Natural killer cell (primary cell): ENCODE measurements around the gene PDE4D. TPM values are rescaled to one million over a fixed set of nuclear protein-coding genes. Genes with fewer than 3 reads are reported as not detected.

ENCODE experiments used
- ATAC-seq, 3 donors: fragments of 150-1000 bp in 2 of 3; fragments of 200-7000 bp in 1 of 3; cut with Tn5 transposase; 1 replicate in 1 of 3; 2 replicates in 2 of 3; pipeline ENCODE4 v1.10.0; 2021; ENCODE audit warnings: mild to moderate bottlenecking in 2 of 3, moderate library complexity in 2 of 3
- DNase-seq, 2 donors: peaks; one replicate each; pipeline versions ENCODE4 v3.0.0 to v3.0.0-alpha.2; 2013 to 2021; ENCODE audit warnings: mixed read lengths in 1 of 2
- H3K27ac ChIP-seq: one replicate; pipeline ENCODE4 v1.5.1; 2013; ENCODE audit warnings: mild to moderate bottlenecking, low read length
- H3K27me3 ChIP-seq: one replicate; pipeline ENCODE4 v1.6.1; 2013; ENCODE audit warnings: low read length; ENCODE audit not compliant: control insufficient read depth, insufficient read depth
- H3K36me3 ChIP-seq: one replicate; pipeline ENCODE4 v1.6.1; 2013; ENCODE audit warnings: low read length; ENCODE audit not compliant: control insufficient read depth, insufficient read depth
- H3K4me1 ChIP-seq: one replicate; pipeline ENCODE4 v1.6.1; 2013; ENCODE audit warnings: low read length; ENCODE audit not compliant: control insufficient read depth, insufficient read depth
- H3K4me3 ChIP-seq: one replicate; pipeline ENCODE4 v1.5.1; 2013; ENCODE audit warnings: low read length
- H3K9me3 ChIP-seq: one replicate; pipeline ENCODE4 v1.6.1; 2013; ENCODE audit warnings: low read length; ENCODE audit not compliant: control insufficient read depth, insufficient read depth
- H3K27ac Mint-ChIP-seq, 2 donors: one replicate each; pipeline ENCODE4 v1.8.0; 2022; ENCODE audit warnings: mild to moderate bottlenecking in 2 of 2, mixed read lengths in 2 of 2, moderate library complexity in 1 of 2
- H3K27me3 Mint-ChIP-seq, 2 donors: one replicate each; pipeline ENCODE4 v1.8.0; 2022; ENCODE audit warnings: low read depth in 2 of 2, mixed read lengths in 2 of 2
- H3K36me3 Mint-ChIP-seq: one replicate; pipeline ENCODE4 v1.8.0; 2022; ENCODE audit warnings: mixed read lengths
- H3K4me1 Mint-ChIP-seq, 2 donors: one replicate each; pipeline ENCODE4 v1.8.0; 2022; ENCODE audit warnings: mixed read lengths in 2 of 2
- H3K4me3 Mint-ChIP-seq: one replicate; pipeline ENCODE4 v1.8.0; 2022; ENCODE audit warnings: mild to moderate bottlenecking, moderate library complexity, mixed read lengths
- H3K9me3 Mint-ChIP-seq, 2 donors: one replicate each; pipeline ENCODE4 v1.8.0; 2022; ENCODE audit warnings: mixed read lengths in 2 of 2
- CTCF ChIP-seq: fragments of 200-600 bp; IDR thresholded peaks from one replicate; pipeline ENCODE4 v1.8.0; 2022; ENCODE audit warnings: antibody characterized with exemption
- WGBS: methylation state at CpG from one replicate; pipeline ENCODE4 v1.1.7; 2013; ENCODE audit warnings: missing lambda C conversion rate; ENCODE audit not compliant: insufficient coverage; 5-methylcytosine and 5-hydroxymethylcytosine counted together
- intact Hi-C: fragments of 100-400 bp; cut with micrococcal nuclease; formaldehyde crosslinking; loops from one replicate; pipeline ENCODE4 v1.14.2; 2022
- total RNA-seq, 4 donors: library from RNA; stranded (reverse); fragments of 120-200 nt in 1 of 4; gene quantifications; one replicate each; pipeline versions ENCODE4 v1.2.3 to v1.2.4, GENCODE V29; 2013 to 2022

PDE4D gene
- total RNA-seq, 3 donors from 2014 or later (not counting 1 experiment from before 2014, with no cell fraction given), result 109 to 170 (median 116) TPM

GRCh38 chr5:59008816-59009473, 884.6 kb downstream of the PDE4D start:
- intact Hi-C loops, result loop anchor here (5.0 kb wide), 1 partner anchor 122 kb away; no protein-coding TSS in a partner anchor
- no peaks in the 10 kb centered on the region for H3K9me3 ChIP-seq
- DNase-seq, result no peak
- no peaks in the 10 kb centered on the region for H3K4me1 ChIP-seq
- H3K4me3 ChIP-seq, result no peak overlapping the region
- peak in 1 of 3 donors; percentile 45 for ATAC-seq
- peak overlapping the region; percentile 57 to 78 for H3K27ac Mint-ChIP-seq
- no peak overlapping the region for H3K27ac ChIP-seq
- no peaks in the 10 kb centered on the region for H3K27me3 Mint-ChIP-seq
- H3K4me1 Mint-ChIP-seq, result peaks cover 57 to 75% of the 10 kb centered on the region in 2 donors
- H3K4me3 Mint-ChIP-seq, result peak overlapping the region; percentile 5
- no peaks in the 10 kb centered on the region for H3K27me3 ChIP-seq
- peaks cover 2 to 5% of the 10 kb centered on the region in 2 donors for H3K9me3 Mint-ChIP-seq
- H3K36me3 ChIP-seq, result no peaks in the 10 kb centered on the region
- no peaks in the 10 kb centered on the region for H3K36me3 Mint-ChIP-seq
- TF ChIP-seq CTCF, result no peak

DNA sequence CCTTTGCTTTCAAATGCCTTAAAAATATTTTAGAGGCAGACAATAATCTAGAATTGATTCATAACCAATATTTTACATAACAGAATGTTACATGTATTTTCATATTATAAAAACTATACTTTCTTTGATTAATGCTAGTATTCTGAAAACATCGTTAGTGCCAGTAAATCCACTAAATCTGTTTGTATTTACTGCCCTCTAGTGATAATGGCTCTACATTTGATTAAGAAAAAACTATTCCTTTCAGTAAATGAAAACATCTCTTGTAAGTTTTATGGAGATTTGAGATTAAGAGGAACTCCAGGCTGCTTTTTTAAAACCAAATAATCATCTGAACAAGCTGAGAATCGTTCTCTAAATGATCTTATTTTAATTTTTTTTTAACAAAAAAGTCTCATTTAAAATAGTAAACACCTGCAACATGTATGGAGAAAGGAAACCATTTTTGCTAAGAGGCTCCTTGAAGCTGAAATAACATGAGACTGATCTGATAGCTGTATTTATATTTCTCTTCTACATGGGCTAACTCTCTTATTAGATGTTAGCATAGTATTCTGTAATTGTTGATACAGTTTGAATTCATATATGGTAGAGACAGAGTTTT, 886.0 kb downstream of the PDE4D start:
- Mint-ChIP-seq H3K27ac (peak overlapping the region; percentile 39 to 78), H3K4me1 (peaks cover 56 to 73% of the 10 kb centered on the region in 2 donors), H3K4me3 (no peak overlapping the region), H3K36me3 (no peaks in the 10 kb centered on the region), H3K27me3 (no peaks in the 10 kb centered on the region), H3K9me3 (peaks cover 2 to 3% of the 10 kb centered on the region in 2 donors)
- ATAC-seq (peak in 2 of 3 donors; percentile 18 to 41), DNase-seq (peak in 1 of 2 donors; percentile 36)
- intact Hi-C loops, result loop anchor here (5.0 kb wide), 1 partner anchor 120 kb away; no protein-coding TSS in a partner anchor
- no peak overlapping the region for H3K4me3 ChIP-seq
- H3K36me3 ChIP-seq, result no peaks in the 10 kb centered on the region
- no CpG with 5 or more reads among the region's 2 CpGs for WGBS
- H3K27me3 ChIP-seq, result no peaks in the 10 kb centered on the region
- H3K4me1 ChIP-seq, result no peaks in the 10 kb centered on the region
- H3K9me3 ChIP-seq, result no peaks in the 10 kb centered on the region
- no peak overlapping the region for H3K27ac ChIP-seq
- TF ChIP-seq CTCF, result peak; percentile 38

DNA sequence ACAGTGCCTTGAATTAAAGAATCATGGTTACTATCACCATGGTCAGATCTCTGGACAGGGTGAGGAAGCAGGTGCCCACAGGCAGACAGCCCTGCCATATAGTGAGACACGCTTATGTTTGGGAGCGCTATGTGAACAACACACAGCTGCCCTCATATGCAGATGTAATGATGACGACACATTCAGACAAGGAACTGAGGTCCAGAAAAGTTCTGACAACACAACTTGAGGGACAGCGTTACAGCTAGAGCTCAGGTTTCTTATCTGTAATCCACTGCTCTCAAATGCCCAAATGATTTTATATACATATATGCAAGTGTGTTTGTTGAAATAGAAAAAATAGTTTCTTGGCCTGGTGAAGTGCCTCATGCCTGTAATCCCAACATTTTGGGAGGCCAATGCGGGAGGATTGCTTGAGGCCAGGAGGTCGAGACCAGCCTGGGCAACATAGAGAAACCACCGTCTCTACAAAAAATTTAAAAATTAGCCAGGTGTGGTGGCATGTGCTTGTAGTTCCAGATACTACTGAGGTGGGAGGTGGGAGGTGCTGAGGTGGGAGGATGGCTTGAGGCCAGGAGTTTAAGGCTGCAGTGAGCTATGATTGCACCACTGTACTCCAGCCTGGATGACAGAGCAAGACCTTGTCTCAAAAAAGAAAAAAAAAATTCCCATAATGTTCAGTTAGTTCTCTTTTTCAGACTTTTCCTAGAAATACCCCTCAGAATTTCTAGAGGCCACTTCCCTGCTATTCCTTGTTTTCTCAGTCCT, 887.4 kb downstream of the PDE4D start:
- H3K4me1 ChIP-seq, result no peaks in the 10 kb centered on the region
- Mint-ChIP-seq H3K27ac (peak overlapping the region; percentile 15 to 61), H3K4me1 (peaks cover 64 to 77% of the 10 kb centered on the region in 2 donors), H3K27me3 (no peaks in the 10 kb centered on the region), H3K36me3 (no peaks in the 10 kb centered on the region), H3K4me3 (no peak overlapping the region), H3K9me3 (no peaks in the 10 kb centered on the region)
- WGBS, result 96% methylated on average over 6 of the region's 7 CpGs
- ATAC-seq, result peak in 1 of 3 donors; percentile 35
- no peaks in the 10 kb centered on the region for H3K9me3 ChIP-seq
- H3K27me3 ChIP-seq, result no peaks in the 10 kb centered on the region
- TF ChIP-seq CTCF, result no peak
- no peak overlapping the region for H3K27ac ChIP-seq
- no peak for DNase-seq
- intact Hi-C loops, result loop anchor here (5.0 kb wide), 1 partner anchor 119 kb away; no protein-coding TSS in a partner anchor
- H3K4me3 ChIP-seq, result no peak overlapping the region
- H3K36me3 ChIP-seq, result no peaks in the 10 kb centered on the region
